Suprapubic skin (tissue), 4 donors: ENCODE measurements around the gene TOM1. TPM values are rescaled to one million over a fixed set of nuclear protein-coding genes. Genes with fewer than 3 reads are reported as not detected.
A peak's percentile ranks its signal among the peaks of the same experiment; 100 is the strongest.

Source experiments
- DNase-seq, 2 donors: peaks; one replicate each; pipeline ENCODE4 v3.0.0-alpha.2; 2019; ENCODE audit warnings: low spot score in 2 of 2
- H3K27ac ChIP-seq: fragments of 200-600 bp; sonication (generic); one replicate; pipeline ENCODE4 v1.5.1; 2019
- H3K27me3 ChIP-seq: fragments of 200-600 bp; sonication (generic); one replicate; pipeline ENCODE4 v1.5.1; 2019
- H3K36me3 ChIP-seq: fragments of 200-600 bp; sonication (generic); one replicate; pipeline ENCODE4 v1.5.1; 2019
- H3K4me1 ChIP-seq: fragments of 200-600 bp; sonication (generic); one replicate; pipeline ENCODE4 v1.5.1; 2019
- H3K4me3 ChIP-seq: fragments of 200-600 bp; sonication (generic); one replicate; pipeline ENCODE4 v1.5.1; 2019; ENCODE audit warnings: mild to moderate bottlenecking
- H3K9me3 ChIP-seq: fragments of 200-600 bp; sonication (generic); one replicate; pipeline ENCODE4 v1.5.1; 2019
- EP300 ChIP-seq: sonication (generic); formaldehyde crosslinking; IDR thresholded peaks from one replicate; pipeline ENCODE4 v1.6.1; 2017; ENCODE audit warnings: antibody characterized with exemption
- POLR2A ChIP-seq, 2 donors: fragments of 450-650 bp; IDR thresholded peaks; one replicate each; pipeline ENCODE4 v1.6.1; 2017; ENCODE audit warnings: antibody characterized with exemption in 2 of 2, mild to moderate bottlenecking in 2 of 2, moderate library complexity in 2 of 2
- POLR2AphosphoS5 ChIP-seq, 3 donors: sonication (generic); formaldehyde crosslinking; IDR thresholded peaks; one replicate each; pipeline ENCODE4 v1.6.1; 2017; ENCODE audit warnings: antibody characterized with exemption in 3 of 3
- WGBS: methylation state at CpG from one replicate; pipeline ENCODE4 v1.1.5; 2018; 5-methylcytosine and 5-hydroxymethylcytosine counted together
- total RNA-seq, 4 donors: library from RNA; depleted of rRNA; stranded (reverse); fragments of >200 nt; gene quantifications; one replicate each; pipeline ENCODE4 v1.1.0, GENCODE V29; 2016
- TF ChIP-seq, protein P1 (sequence below), 2 donors: fragments of 200-600 bp in 1 of 2; fragments of 450-650 bp in 1 of 2; sonication (generic) in 1 of 2; IDR thresholded peaks; one replicate each; pipeline ENCODE4 v1.5.1; 2016 to 2019; ENCODE audit warnings: antibody characterized with exemption in 2 of 2, mild to moderate bottlenecking in 1 of 2, moderate library complexity in 1 of 2

Gene TOM1
- total RNA-seq, 4 donors from 2014 or later: 105 to 279 (median 130) TPM

DNA sequence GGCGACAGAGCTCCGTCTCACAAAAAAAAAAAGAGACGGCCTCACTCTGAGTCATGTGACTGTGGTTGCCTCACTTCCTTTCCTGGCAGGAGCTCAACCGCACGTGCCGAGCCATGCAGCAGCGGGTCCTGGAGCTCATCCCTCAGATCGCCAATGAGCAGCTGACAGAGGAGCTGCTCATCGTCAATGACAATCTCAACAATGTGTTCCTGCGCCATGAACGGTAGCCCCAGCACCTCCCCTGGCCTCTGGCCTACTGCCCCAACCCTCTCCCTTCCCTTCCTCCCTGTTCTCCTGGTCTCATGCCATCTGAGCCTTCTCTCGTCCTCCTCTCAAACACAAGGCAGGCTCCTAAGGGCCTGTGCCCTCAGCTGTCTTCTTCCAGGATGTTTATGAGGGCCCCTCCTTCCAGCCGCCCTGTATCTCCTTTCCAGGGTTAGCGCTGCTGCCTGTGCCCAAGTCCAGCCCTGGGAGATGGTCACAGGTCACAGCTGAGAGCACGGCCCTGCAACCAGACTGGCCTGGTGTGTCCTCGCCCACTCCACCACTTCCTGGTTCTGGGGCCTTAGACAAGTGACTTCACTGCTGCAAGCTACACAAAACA lies 30.7 kb downstream of the TOM1 start:
- Histone ChIP-seq H3K4me1 (peaks cover 11% of the 10 kb centered on the region), H3K27me3 (no peaks in the 10 kb centered on the region), H3K4me3 (no peak overlapping the region), H3K27ac (peak overlapping the region; percentile 74), H3K9me3 (no peaks in the 10 kb centered on the region), H3K36me3 (peaks cover 88% of the 10 kb centered on the region)
- 27% methylated on average over 16 of the region's 16 CpGs for WGBS
- TF ChIP-seq POLR2A (IDR thresholded peaks at IDR 0.05): no peak
- TF ChIP-seq POLR2AphosphoS5 (IDR thresholded peaks at IDR 0.05): peak in 2 of 3 donors; percentile 33 to 67
- TF ChIP-seq, protein P1, sequence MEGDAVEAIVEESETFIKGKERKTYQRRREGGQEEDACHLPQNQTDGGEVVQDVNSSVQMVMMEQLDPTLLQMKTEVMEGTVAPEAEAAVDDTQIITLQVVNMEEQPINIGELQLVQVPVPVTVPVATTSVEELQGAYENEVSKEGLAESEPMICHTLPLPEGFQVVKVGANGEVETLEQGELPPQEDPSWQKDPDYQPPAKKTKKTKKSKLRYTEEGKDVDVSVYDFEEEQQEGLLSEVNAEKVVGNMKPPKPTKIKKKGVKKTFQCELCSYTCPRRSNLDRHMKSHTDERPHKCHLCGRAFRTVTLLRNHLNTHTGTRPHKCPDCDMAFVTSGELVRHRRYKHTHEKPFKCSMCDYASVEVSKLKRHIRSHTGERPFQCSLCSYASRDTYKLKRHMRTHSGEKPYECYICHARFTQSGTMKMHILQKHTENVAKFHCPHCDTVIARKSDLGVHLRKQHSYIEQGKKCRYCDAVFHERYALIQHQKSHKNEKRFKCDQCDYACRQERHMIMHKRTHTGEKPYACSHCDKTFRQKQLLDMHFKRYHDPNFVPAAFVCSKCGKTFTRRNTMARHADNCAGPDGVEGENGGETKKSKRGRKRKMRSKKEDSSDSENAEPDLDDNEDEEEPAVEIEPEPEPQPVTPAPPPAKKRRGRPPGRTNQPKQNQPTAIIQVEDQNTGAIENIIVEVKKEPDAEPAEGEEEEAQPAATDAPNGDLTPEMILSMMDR (IDR thresholded peaks at IDR 0.05): no peak
- TF ChIP-seq EP300: no peak
- DNase-seq: peak; percentile 93 to 94

DNA sequence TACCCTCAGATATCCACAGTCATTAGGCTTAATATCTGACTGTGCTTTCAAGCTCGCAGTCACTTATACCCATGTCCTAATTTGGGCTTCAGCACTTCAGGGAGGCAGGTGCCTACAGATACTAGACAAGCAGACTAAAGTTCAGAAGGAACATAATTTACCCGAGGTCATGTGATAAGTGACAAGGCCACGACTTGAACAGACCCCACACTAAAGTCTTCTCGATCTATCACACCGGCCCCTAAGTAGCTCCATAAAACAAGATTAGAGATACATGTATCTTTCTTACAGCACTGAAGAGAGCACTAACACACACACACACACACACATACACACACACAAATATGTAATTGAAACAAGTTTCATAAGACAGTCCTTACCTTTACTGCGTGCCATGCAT lies 32.6 kb downstream of the TOM1 start:
- Histone ChIP-seq H3K4me1 (peaks cover 11% of the 10 kb centered on the region), H3K36me3 (peaks cover 88% of the 10 kb centered on the region), H3K27me3 (no peaks in the 10 kb centered on the region), H3K4me3 (no peak overlapping the region), H3K9me3 (no peaks in the 10 kb centered on the region), H3K27ac (no peak overlapping the region)
- WGBS: 83% methylated on average over 6 of the region's 6 CpGs
- TF ChIP-seq EP300: no peak
- TF ChIP-seq, protein P1 (IDR thresholded peaks at IDR 0.05): no peak
- no peak for TF ChIP-seq POLR2A (IDR thresholded peaks at IDR 0.05)
- no peak for TF ChIP-seq POLR2AphosphoS5 (IDR thresholded peaks at IDR 0.05)
- no peak for DNase-seq

- Histone ChIP-seq H3K27me3 (no peaks in the 10 kb centered on the region), H3K36me3 (peaks cover 88% of the 10 kb centered on the region), H3K9me3 (no peaks in the 10 kb centered on the region), H3K27ac (no peak overlapping the region), H3K4me1 (peaks cover 11% of the 10 kb centered on the region), H3K4me3 (no peak overlapping the region)
- WGBS: 83% methylated on average over 2 of the region's 7 CpGs
- TF ChIP-seq POLR2A (IDR thresholded peaks at IDR 0.05) (no peak), EP300 (no peak), POLR2AphosphoS5 (IDR thresholded peaks at IDR 0.05) (no peak)
- TF ChIP-seq, protein P1 (IDR thresholded peaks at IDR 0.05): no peak
- no peak for DNase-seq
These were observed 33.5 kb downstream of the TOM1 start for GRCh38 chr22:35333220-35333619.

DNA sequence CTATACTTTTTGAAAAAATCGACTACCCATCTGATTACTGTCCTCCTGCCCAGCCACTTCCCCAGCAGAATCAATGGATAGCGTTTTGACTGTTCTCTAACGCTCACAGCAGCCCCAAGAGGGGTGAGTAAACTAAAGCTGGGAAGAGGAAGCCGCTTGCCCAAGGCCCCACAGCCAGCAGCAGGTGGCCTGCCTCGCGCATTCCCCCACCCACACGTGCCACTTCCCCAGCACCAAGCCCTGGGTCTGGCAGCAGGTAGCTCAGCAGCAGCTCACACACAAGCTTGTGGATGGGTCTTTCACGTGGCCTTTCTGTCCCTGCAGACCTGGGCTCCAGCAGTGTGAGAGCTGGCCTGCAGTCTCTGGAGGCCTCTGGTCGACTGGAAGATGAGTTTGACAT lies 34.3 kb downstream of the TOM1 start:
- TF ChIP-seq POLR2A (IDR thresholded peaks at IDR 0.05) (no peak), POLR2AphosphoS5 (IDR thresholded peaks at IDR 0.05) (no peak), EP300 (no peak)
- TF ChIP-seq, protein P1 (IDR thresholded peaks at IDR 0.05): no peak
- 74% methylated on average over 8 of the region's 9 CpGs for WGBS
- H3K9me3 ChIP-seq: no peaks in the 10 kb centered on the region
- peaks cover 89% of the 10 kb centered on the region for H3K36me3 ChIP-seq
- H3K4me1 ChIP-seq: peaks cover 11% of the 10 kb centered on the region
- DNase-seq: no peak
- H3K27ac ChIP-seq: no peak overlapping the region
- H3K27me3 ChIP-seq: no peaks in the 10 kb centered on the region
- H3K4me3 ChIP-seq: no peak overlapping the region

GRCh38 chr22:35335468-35335867 lies 35.8 kb downstream of the TOM1 start:
- DNase-seq: no peak
- TF ChIP-seq EP300 (no peak), POLR2A (IDR thresholded peaks at IDR 0.05) (no peak), POLR2AphosphoS5 (IDR thresholded peaks at IDR 0.05) (no peak)
- TF ChIP-seq, protein P1 (IDR thresholded peaks at IDR 0.05): no peak
- Histone ChIP-seq H3K9me3 (no peaks in the 10 kb centered on the region), H3K4me3 (no peak overlapping the region), H3K36me3 (peaks cover 98% of the 10 kb centered on the region), H3K4me1 (peaks cover 3% of the 10 kb centered on the region), H3K27ac (no peak overlapping the region), H3K27me3 (no peaks in the 10 kb centered on the region)
- 89% methylated on average over 4 of the region's 7 CpGs for WGBS
